GM21717 (cell line): ENCODE data around the gene ALK.

Experiments
- ATAC-seq: cut with Tn5 transposase; IDR thresholded peaks from one replicate; pipeline ENCODE4 v1.9.1; 2021; ENCODE audit warnings: mild to moderate bottlenecking, moderate library complexity; ENCODE audit not compliant: unreplicated experiment

ALK gene

DNA sequence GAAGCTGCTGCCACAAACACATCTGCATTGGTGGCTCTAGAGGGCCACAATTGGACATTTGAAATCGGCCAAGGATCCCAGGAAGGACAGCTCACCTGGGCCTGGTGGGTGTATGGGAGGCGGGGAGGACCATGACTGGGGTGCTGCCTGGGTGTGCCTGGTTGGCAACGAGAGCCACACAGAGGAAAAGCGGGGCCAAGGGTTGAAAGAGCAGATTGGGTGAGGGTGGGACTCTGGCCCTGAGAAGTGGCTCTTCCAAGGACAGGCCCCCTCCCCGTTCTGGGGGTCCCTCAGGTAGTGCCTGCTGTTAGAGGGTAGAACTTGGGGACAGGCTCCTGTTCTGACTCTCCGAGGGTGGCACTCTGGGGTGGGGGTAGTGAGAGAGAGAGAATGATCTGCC is 703.3 kb downstream of the ALK start:
- ATAC-seq: no peak

- ATAC-seq: no peak
Observed at GRCh38 chr2:29216609-29216909, 704.8 kb downstream of the ALK start.

GRCh38 chr2:29215739-29216608 is 705.4 kb downstream of the ALK start:
- ATAC-seq: no peak

DNA sequence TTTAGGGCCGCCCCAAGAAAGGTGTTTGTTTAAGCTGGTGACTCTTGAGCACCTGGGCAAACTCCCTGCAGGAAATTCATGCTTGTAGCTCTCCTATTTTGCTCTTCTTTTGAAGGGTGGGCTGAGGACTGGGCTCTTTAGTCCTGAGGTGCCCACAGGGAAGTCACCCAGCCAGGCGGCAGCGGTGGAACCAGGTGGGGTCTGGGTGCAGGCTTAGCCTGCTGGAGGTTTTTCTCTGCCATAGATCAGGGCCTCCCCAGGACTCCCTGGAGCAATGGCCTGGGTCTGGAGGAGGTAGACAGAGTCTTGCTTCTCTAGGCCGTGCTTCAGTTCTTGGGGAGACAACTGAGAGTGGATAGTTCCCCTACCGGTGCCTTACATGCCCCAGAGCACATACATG is 706.3 kb downstream of the ALK start:
- no peak for ATAC-seq

DNA sequence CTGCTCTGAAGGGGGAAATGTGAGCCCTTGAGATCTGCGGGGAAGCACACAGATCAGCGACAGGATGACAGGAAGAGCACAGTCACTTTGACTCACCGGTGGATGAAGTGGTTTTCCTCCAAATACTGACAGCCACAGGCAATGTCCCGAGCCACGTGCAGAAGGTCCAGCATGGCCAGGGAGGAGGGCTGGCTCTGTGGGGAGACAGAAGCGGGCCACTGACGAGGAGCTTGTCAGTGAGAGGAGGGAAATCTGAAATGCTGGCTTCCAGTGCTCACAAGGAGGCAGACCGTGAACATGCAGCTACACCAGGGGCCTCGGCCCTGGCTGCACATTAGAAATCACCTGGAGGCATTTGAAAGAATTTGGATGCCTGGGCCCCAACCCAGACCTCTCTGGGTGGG is 707.5 kb downstream of the ALK start:
- no peak for ATAC-seq

DNA sequence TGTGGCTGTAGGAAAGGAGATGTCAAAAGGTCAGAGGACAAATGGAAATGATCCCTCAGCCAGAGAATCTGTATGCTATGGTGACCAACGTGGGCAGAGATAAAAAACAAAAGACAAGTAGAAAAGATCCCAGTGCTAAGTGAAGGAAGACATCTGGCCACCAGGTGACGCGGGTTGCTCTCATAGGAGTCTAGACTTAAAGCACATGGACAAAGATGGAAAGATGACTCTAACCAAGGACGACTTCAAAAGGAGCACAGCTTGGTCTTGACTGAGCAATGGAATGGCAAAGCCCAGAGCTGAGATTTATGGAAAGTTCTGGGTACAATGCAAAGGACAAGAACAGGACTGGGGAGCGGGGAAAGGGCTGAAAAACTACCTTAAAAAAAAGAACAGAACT is 709.4 kb downstream of the ALK start:
- no peak for ATAC-seq

- ATAC-seq: no peak
Observed at GRCh38 chr2:29209551-29209950, 711.8 kb downstream of the ALK start.

DNA sequence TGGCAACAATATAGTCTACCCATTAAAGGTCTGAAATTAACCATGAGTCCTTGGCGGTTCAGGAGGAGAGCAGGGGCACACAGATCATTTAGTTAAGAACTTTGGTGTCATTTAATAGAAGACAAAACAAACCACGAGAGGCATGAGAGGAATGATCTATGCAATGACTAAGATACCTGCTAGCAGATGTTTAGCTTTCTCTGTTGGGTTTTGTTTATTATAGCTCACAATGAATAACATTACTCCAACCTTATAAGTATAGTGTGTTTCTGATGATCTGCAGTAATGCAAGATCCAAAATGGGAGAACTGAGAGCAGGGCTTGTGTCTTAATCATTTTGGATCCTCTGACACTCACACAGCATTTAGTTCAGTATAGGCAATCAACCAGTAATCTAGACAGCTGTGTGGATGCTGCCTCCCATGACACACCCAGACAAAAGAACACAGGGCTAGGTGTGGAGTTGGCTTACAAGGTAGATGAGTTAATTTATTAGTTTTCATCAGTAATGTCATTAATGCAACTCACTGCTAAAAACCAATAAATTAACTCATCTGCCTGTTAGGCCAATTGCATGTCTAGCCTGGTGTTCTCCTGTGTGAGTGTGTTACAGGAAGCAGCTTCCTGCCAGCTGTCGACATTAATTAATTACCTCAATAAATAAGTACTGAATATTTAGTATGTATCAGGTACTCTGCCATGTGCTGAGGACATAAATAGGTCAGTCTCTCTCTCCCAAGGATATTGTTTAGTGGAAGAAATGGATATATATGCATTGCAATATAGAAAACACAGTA is 713.8 kb downstream of the ALK start:
- no peak for ATAC-seq

- no peak for ATAC-seq
Observed at GRCh38 chr2:29206941-29207340, 714.4 kb downstream of the ALK start.

DNA sequence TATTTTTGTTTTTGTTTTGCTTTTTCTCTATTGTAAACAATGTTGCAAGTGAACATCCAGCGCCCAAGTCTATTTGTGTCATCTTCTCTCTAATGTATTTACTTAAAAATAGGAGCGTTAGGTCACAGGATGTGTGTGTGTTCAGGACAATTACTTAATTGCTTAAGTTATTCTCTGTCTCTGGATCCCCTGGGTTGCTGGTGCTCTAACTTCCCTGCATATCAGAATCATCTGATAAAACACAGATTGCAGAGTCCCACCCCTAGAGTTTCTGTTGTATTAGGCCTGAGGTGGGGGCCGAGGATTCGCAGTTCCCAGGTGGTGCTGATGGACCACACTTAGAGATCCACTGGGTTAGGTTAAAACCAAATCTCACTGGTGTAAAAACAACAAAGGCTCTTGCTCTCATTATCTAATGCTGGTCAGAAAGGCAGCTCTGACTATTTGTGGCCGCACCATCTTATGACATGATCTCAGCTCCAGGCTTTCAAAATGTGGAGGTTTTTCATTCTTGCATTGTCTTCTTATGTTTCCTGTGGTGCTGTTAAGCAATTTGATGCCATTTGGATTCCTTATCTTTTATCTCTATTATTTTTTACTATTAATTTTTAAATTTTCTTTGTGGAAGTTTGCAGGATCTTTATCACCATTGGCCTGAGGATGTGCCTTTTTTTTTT is 718.4 kb downstream of the ALK start:
- ATAC-seq: no peak

DNA sequence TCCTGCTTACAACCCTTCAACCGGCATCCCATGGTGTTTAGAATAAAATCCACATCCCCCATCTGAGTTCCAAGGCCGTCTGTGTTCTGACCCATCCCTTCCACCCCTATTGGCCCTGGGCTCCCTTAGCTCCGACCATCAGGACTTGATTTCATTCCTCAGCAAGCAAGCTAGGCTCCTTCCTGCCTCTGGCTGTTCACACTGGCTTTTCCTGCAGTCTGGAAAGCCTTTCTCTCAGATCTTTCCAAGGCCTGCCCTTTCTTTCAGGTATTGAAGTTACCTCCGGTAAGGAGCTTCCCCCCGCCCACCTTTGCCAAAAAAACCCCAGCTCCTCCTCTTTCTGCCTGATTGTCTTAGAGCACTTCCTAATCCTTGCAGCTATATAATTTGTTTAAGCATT is 719.4 kb downstream of the ALK start:
- no peak for ATAC-seq

DNA sequence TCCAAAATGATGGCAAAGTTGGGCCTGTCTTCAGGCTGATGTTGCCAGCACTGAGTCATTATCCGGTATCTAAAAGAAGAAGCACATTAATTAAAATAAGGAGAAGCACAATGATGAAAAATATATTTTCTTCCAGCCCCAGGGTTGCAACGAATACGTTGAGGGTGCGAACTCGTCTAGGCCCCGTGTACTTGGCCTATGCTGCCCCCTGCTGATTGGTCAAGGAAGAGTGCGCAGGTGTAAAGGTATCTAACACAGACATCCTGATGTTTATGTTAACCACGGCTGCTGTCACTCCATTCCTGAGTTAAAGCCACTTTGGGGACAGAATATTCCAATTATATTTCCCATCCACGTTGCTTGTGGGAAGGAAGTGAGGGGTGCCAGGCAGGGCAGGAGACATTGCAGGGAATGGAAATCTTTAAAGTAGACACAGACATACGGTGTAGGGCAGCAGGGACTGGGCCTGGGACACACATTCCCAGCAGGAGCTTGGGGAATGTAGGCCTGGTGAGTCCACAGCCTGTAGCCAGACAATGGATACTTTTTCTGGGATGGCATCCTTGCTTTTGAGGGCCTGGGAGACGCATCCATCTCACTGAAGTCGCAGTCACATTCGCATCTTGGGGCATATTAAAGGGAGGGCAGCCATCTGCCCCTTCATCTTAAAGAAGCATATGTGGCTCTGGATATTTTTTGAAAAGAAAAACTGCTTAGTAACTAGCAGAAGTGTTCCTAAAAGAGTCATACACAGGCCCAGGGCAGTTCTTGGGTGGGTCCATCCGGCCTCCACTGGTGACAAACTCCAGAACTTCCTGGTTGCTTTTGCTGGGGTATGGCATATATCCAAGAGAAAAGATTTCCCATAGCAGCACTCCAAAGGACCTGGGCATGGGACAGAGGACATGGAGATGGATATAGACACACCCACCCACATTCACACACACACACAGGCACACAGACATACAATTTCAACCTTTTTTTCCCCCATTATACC is 724.3 kb downstream of the ALK start:
- ATAC-seq: peak; percentile 49

DNA sequence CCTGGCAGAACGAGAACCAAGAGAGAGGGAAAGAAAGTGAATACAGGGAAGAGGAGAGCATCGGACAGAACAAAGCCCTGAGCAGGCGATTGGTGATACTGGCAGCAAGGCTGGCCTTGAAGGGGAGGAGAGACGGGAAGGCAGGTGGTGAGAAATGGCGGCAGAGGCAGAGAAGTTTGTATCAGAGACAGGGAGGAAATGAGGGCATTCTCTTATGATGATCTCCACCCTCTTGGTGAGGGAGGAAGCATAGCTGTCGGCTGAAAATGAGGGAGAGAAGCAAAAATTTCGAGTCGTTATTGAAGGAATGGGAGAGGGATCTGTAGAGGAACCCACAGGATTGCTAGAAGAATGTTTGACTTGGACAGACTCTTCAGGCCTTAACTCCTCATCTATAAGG is 725.6 kb downstream of the ALK start:
- no peak for ATAC-seq

GRCh38 chr2:29193681-29194080 is 727.7 kb downstream of the ALK start:
- no peak for ATAC-seq

GRCh38 chr2:29193111-29193510 is 728.3 kb downstream of the ALK start:
- no peak for ATAC-seq

GRCh38 chr2:29192526-29192925 is 728.9 kb downstream of the ALK start:
- no peak for ATAC-seq

GRCh38 chr2:29191817-29192216 is 729.6 kb downstream of the ALK start:
- no peak for ATAC-seq

DNA sequence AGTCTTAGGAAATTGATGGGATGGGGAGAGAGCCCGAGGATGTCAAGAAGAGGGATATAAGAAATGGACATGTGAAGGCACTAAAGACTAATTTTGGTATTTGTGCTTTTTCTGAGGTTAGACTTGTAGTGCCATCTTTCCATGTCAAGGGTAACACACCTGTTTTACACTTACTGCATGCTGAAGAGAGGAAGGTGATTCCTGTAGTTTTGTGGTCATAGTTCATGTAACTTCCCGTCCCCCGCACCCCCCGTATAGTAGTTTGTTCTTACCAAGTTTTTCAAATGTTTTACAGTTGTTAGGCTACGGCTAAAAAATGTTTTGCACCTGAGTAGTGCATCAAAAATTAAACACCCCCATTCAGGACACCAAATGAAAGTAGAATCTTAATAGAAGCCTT is 732.3 kb downstream of the ALK start:
- no peak for ATAC-seq

GRCh38 chr2:29187926-29188325 is 733.5 kb downstream of the ALK start:
- no peak for ATAC-seq

GRCh38 chr2:29186817-29187216 is 734.6 kb downstream of the ALK start:
- ATAC-seq: no peak

- no peak for ATAC-seq
Observed at GRCh38 chr2:29184531-29184930, 736.9 kb downstream of the ALK start.
